ENCODE measurements around the gene DSTN.

DSTN gene

DNA sequence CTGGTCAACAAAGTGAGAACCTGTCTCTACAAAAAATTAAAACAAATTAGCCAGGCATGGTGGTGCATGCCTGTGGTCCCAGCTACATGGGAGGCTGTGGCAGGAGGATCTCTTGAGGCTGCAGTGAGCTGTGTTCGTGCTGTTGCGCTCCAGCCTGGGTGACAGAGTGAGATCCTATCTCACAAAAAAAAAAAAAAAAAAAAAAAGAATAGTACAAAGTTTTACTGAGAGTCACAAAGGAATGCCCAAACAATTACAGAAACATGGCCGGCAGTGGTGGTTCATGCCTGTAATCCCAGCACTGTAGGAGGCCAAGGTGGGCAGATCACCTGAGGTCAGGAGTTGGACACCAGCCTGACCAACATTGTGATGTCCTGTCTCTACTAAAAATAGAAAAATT lies 14.8 kb upstream of the DSTN start:
- ChIA-PET POLR2A (no interaction called here), CTCF (no interaction called here)
- DNase-seq (ENCODE audit: extremely low spot score): no peak
- no peak for TF ChIP-seq FOXA1 (IDR thresholded peaks at IDR 0.05)
- TF ChIP-seq ZNF384 (IDR thresholded peaks at IDR 0.05): no peak
- TF ChIP-seq TARDBP (IDR thresholded peaks at IDR 0.05): no peak
- TF ChIP-seq LEF1 (IDR thresholded peaks at IDR 0.05; ENCODE audit: borderline replicate concordance): no peak
- no peak for TF ChIP-seq CTBP1 (IDR thresholded peaks at IDR 0.05; ENCODE audit: borderline replicate concordance)
- TF ChIP-seq SUZ12 (IDR thresholded peaks at IDR 0.05): no peak
- TF ChIP-seq SP1 (IDR thresholded peaks at IDR 0.05): no peak
- no peak for TF ChIP-seq ARNT (IDR thresholded peaks at IDR 0.05)
- no peak for TF ChIP-seq BHLHE40 (IDR thresholded peaks at IDR 0.05; ENCODE audit: borderline replicate concordance)
- TF ChIP-seq L3MBTL2 (conservative IDR thresholded peaks at IDR 0.05): no peak
- TF ChIP-seq ELF4 (IDR thresholded peaks at IDR 0.05): no peak
- no peak for TF ChIP-seq NFRKB (IDR thresholded peaks at IDR 0.05)
- TF ChIP-seq FOXM1 (IDR thresholded peaks at IDR 0.05; ENCODE audit: borderline replicate concordance): no peak
- no peak for TF ChIP-seq HDGF (IDR thresholded peaks at IDR 0.05; ENCODE audit: borderline replicate concordance)
- no peak for TF ChIP-seq FOXK2 (IDR thresholded peaks at IDR 0.05)
- TF ChIP-seq, protein P1, sequence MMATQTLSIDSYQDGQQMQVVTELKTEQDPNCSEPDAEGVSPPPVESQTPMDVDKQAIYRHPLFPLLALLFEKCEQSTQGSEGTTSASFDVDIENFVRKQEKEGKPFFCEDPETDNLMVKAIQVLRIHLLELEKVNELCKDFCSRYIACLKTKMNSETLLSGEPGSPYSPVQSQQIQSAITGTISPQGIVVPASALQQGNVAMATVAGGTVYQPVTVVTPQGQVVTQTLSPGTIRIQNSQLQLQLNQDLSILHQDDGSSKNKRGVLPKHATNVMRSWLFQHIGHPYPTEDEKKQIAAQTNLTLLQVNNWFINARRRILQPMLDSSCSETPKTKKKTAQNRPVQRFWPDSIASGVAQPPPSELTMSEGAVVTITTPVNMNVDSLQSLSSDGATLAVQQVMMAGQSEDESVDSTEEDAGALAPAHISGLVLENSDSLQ (IDR thresholded peaks at IDR 0.05): no peak

- no peak for TF ChIP-seq ELF4 (IDR thresholded peaks at IDR 0.05)
- no peak for TF ChIP-seq L3MBTL2 (conservative IDR thresholded peaks at IDR 0.05)
- TF ChIP-seq CTBP1 (IDR thresholded peaks at IDR 0.05; ENCODE audit: borderline replicate concordance): no peak
- no peak for TF ChIP-seq LEF1 (IDR thresholded peaks at IDR 0.05; ENCODE audit: borderline replicate concordance)
- TF ChIP-seq SP1 (IDR thresholded peaks at IDR 0.05): no peak
- TF ChIP-seq FOXM1 (IDR thresholded peaks at IDR 0.05; ENCODE audit: borderline replicate concordance): no peak
- TF ChIP-seq HDGF (IDR thresholded peaks at IDR 0.05; ENCODE audit: borderline replicate concordance): no peak
- TF ChIP-seq FOXK2 (IDR thresholded peaks at IDR 0.05): no peak
- no peak for TF ChIP-seq NFRKB (IDR thresholded peaks at IDR 0.05)
- no peak for TF ChIP-seq SUZ12 (IDR thresholded peaks at IDR 0.05)
- POLR2A ChIA-PET: interaction anchor here (2.7 kb wide), 1 partner anchor 13 kb away, joined by 13 read pairs; the partner anchor contains the start of gene DSTN
- no peak for DNase-seq (ENCODE audit: extremely low spot score)
Observed at GRCh38 chr20:17556837-17557674, 12.8 kb upstream of the DSTN start.

GRCh38 chr20:17557675-17558006 lies 12.2 kb upstream of the DSTN start:
- DNase-seq (ENCODE audit: extremely low spot score): no peak
- ChIA-PET CTCF (interaction anchor here (1.0 kb wide), 2 partner anchors 13 to 430 kb away, joined by 3 to 4 read pairs; no protein-coding TSS in a partner anchor), POLR2A (interaction anchor here (2.7 kb wide), 1 partner anchor 12 kb away, joined by 13 read pairs; the partner anchor contains the start of gene DSTN)
- TF ChIP-seq FOXM1 (IDR thresholded peaks at IDR 0.05; ENCODE audit: borderline replicate concordance) (no peak), FOXK2 (IDR thresholded peaks at IDR 0.05) (no peak), HDGF (IDR thresholded peaks at IDR 0.05; ENCODE audit: borderline replicate concordance) (no peak), NFRKB (IDR thresholded peaks at IDR 0.05) (no peak), CTBP1 (IDR thresholded peaks at IDR 0.05; ENCODE audit: borderline replicate concordance) (no peak), ARNT (IDR thresholded peaks at IDR 0.05) (no peak), BHLHE40 (IDR thresholded peaks at IDR 0.05; ENCODE audit: borderline replicate concordance) (no peak), FOXA1 (IDR thresholded peaks at IDR 0.05) (no peak), SP1 (IDR thresholded peaks at IDR 0.05) (no peak), ELF4 (IDR thresholded peaks at IDR 0.05) (no peak), ZNF384 (IDR thresholded peaks at IDR 0.05) (no peak)
- TF ChIP-seq, protein P1 (IDR thresholded peaks at IDR 0.05): no peak

More at GRCh38 chr20:17556837-17557674, 12.8 kb upstream of the DSTN start:
- CTCF ChIA-PET: interaction anchor here (1.0 kb wide), 2 partner anchors 14 to 430 kb away, joined by 3 to 4 read pairs; no protein-coding TSS in a partner anchor

- CTCF ChIA-PET: interaction anchor here (0.6 to 1.5 kb wide), 3 partner anchors 12 to 52 kb away, joined by 3 read pairs; partner anchors contain the start of gene DSTN
- peak; percentile 22 for DNase-seq (ENCODE audit: extremely low spot score)
- no peak for TF ChIP-seq L3MBTL2 (conservative IDR thresholded peaks at IDR 0.05)
- TF ChIP-seq CTBP1 (IDR thresholded peaks at IDR 0.05; ENCODE audit: borderline replicate concordance): no peak
- no peak for TF ChIP-seq SP1 (IDR thresholded peaks at IDR 0.05)
- no peak for TF ChIP-seq BHLHE40 (IDR thresholded peaks at IDR 0.05; ENCODE audit: borderline replicate concordance)
- no peak for TF ChIP-seq ARNT (IDR thresholded peaks at IDR 0.05)
- TF ChIP-seq TARDBP (IDR thresholded peaks at IDR 0.05): no peak
- TF ChIP-seq, protein P1 (IDR thresholded peaks at IDR 0.05): no peak
- TF ChIP-seq FOXA1 (IDR thresholded peaks at IDR 0.05): no peak
- TF ChIP-seq LEF1 (IDR thresholded peaks at IDR 0.05; ENCODE audit: borderline replicate concordance): no peak
- no peak for TF ChIP-seq FOXM1 (IDR thresholded peaks at IDR 0.05; ENCODE audit: borderline replicate concordance)
- no peak for TF ChIP-seq NFRKB (IDR thresholded peaks at IDR 0.05)
- no peak for TF ChIP-seq SUZ12 (IDR thresholded peaks at IDR 0.05)
- no peak for TF ChIP-seq FOXK2 (IDR thresholded peaks at IDR 0.05)
- no peak for TF ChIP-seq ELF4 (IDR thresholded peaks at IDR 0.05)
- POLR2A ChIA-PET: interaction anchor here (2.7 kb wide), 1 partner anchor 12 kb away, joined by 13 read pairs; the partner anchor contains the start of gene DSTN
Observed at GRCh38 chr20:17558154-17558940, 11.5 kb upstream of the DSTN start.

DNA sequence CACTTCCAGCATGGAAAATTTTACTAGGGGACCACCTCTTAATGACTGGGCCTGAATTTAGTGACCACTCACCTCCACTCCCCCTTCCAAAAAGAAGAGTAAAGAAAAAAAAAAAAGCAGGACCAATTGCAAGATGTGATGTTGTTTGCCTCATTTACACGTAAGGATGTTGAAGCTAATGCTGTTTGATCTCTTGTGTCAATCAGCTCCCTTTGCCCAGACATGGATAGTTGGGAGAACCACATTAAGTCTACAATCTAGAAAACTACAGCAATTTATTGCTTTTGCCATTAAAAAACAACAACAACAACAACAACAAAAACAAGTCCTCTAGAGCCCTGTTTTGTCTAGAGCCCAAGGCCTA lies 11.0 kb upstream of the DSTN start:
- CTCF ChIA-PET: interaction anchor here (1.5 kb wide), 1 partner anchor 11 kb away, joined by 3 read pairs; the partner anchor contains the start of gene DSTN
- DNase-seq (ENCODE audit: extremely low spot score): no peak
- POLR2A ChIA-PET: interaction anchor here (2.7 kb wide), 1 partner anchor 11 kb away, joined by 13 read pairs; the partner anchor contains the start of gene DSTN
- TF ChIP-seq NFRKB (IDR thresholded peaks at IDR 0.05) (no peak), SUZ12 (IDR thresholded peaks at IDR 0.05) (no peak)
